Measurements from ENCODE around the gene CPT1A.

The CPT1A gene

GRCh38 chr11:68831124-68831523 lies 10.6 kb downstream of the CPT1A start:
- DNase-seq (ENCODE audit: low spot score), result no peak

DNA sequence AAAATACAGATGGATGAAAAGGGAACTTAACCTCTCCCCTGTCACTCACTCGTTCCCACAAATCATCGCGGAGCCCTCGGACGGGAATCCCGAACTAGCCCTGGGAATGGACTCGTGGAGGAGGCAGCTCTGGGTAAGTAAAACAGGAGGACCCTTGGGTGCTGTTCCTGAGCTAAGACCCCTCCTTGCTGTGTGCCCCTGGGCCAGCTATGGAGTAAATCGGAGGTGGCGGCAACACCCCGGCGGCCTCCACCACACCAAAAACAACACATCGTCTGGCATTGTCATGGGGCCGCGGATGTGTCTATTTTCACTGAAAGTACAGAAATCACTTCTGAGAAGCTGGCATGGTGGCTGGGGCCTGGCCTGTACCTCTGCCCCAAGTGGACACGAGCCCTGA lies 12.1 kb downstream of the CPT1A start:
- no peak for DNase-seq (ENCODE audit: low spot score)

DNA sequence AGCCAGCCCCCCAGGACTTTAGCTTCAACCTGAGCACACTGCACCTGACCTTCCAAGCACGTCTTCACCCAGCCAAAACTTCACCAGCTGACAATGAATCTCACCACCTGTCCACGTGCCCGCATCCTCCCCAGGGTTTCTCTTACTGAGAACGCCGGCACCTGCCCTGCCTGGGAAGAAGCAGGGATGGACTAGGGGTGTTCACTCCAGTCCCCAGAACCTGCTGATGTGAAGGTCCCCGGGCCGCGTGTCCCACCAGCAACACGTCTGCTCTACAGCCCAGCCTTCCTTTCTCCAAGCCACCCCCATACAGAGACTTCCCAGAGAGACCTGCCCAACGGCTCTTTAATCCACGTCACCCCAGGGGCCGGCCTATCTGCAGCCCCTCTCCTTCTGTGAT lies 12.8 kb downstream of the CPT1A start:
- no peak for DNase-seq (ENCODE audit: low spot score)

- DNase-seq (ENCODE audit: low spot score), result no peak
Measured at GRCh38 chr11:68828155-68828931, 13.4 kb downstream of the CPT1A start.

DNA sequence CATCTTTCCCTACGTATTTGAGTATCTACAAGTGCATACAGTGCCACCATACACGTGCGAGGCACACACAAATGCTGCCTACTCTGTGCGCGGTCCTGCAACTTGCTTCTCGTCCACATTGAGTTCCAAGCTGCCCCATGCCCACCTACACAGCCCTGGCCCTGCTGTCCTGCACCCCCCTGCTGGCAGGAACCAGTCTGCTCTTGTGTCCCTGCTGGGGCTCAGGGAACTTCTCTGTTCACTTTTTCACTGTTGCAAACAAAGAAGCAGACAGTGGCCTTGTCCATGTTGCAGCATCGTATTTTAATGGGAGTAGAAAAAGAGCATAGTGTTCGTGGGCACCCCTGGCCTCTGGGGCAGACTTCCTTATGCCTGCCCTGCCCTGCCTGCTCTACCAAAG lies 14.0 kb downstream of the CPT1A start:
- DNase-seq (ENCODE audit: low spot score), result no peak

DNA sequence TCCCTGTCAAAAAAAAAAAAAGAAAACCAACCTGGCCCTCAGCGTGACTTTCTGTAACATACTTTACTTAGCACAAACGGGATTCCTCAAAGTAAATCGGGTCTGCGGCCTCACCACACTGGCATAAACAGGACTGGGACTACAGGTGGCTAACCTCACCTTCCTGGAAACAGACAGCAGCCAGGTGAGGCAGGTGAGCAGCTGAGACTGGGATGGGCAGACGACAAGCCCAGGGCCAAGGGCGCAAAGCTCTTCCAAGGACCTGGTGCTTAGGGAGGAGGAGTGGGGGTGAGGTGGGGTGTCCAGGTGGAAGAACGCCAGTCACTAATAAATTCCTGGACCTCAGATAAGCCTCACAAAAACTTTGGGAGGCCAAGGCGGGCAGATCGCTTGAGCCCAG lies 15.0 kb downstream of the CPT1A start:
- DNase-seq (ENCODE audit: low spot score), result no peak

GRCh38 chr11:68825571-68825970 lies 16.1 kb downstream of the CPT1A start:
- no peak for DNase-seq (ENCODE audit: low spot score)

DNA sequence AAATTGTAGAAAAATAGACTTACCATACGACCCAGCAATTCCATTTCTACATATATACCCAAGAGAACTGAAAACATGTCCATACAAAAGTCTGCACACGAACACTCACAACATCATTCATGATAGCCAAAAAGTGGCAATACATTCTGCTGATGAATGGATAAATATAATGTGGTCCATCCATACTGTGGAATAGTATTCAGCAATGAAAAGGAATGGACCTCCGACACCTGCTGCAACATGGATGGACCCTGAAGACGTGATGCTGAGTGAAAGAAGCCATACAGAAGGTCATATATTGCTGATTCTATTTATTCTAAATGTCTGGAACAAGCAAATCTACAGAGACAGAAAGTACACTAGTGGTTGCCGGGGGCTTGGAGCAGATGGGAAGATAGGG lies 19.2 kb downstream of the CPT1A start:
- no peak for DNase-seq (ENCODE audit: low spot score)

DNA sequence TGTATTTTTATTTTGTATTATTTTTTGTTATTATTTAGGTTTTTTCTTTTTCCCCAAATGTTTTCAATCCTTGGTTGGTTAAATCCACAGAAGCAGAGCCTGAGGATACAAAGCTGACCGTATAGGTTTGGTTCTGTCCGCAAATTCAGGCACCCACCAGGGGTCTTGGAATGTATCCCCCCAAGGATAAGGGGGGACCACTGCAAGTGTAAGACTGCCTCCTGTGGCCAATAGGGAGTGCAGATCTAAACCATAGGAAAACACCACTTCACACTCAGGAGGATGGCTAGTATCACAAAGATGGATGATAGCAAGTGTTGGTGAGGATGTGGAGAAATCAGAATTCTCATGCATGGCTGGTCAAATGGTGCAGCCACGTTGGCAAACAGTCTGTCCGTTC lies 20.0 kb downstream of the CPT1A start:
- no peak for DNase-seq (ENCODE audit: low spot score)

DNA sequence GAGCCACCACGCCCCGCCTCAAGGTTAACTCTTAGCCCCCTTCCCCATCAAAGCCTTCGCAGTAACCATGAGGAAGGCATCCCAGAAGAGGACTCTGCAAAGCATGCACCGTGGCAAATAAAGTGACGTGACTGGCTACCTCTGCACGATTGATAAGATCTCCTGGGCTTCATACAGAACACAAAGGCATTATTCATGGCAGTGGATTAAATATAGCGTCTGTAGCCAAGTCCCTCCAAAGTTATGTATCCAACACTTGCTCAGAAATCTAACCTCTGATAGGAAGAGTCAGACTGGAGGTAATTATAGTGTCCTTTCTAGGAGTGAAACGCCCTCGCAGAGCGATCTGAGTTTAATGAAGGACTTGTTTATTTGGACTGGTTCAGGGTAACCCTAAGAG lies 22.4 kb downstream of the CPT1A start:
- no peak for DNase-seq (ENCODE audit: low spot score)

- DNase-seq (ENCODE audit: low spot score), result no peak
Measured at GRCh38 chr11:68818181-68818580, 23.5 kb downstream of the CPT1A start.

DNA sequence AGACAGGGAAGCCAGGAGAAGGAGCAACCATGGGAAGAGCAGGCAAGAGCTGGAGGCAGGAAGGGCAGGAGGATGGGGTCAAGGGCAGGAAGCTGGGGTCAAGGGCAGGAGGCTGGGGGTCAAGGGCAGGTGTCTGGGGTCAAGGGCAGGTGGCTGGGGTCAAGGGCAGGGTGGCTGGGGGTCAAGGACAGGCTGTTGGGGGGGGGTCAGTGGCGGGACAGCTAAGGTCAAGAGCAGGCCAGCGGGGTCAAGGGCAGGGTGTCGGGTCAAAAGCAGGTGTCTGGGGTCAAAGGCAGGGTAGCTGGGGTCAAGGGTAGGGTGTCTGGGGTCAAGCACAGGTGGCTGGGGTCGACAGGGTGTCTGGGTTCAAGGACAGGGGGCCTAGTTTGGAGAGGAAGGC lies 24.2 kb downstream of the CPT1A start:
- DNase-seq (ENCODE audit: low spot score), result no peak

DNA sequence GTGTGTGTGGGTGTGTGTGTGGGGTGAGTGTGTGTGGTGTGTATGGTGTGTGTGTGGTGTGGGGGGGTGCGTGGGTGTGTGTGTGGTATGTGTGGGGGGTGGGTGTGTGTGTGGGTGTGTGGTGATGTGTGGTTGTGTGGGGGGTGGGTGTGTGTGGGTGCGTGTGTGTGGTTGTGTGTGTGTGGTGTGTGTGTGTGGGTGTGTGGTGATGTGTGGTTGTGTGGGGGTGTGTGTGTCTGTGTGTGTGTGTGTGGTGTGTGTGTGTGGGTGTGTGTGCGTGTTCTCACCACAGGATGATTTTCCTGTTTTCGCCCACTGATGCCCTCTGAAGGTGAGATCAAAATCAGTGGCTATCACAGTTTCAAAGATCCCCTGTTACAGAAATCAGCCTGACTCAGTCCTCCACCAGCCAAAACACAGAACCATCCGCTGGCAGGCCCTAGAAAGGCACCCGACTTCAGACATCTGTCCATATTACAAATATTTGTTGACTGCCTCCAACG lies 24.7 kb downstream of the CPT1A start:
- no peak for DNase-seq (ENCODE audit: low spot score)

DNA sequence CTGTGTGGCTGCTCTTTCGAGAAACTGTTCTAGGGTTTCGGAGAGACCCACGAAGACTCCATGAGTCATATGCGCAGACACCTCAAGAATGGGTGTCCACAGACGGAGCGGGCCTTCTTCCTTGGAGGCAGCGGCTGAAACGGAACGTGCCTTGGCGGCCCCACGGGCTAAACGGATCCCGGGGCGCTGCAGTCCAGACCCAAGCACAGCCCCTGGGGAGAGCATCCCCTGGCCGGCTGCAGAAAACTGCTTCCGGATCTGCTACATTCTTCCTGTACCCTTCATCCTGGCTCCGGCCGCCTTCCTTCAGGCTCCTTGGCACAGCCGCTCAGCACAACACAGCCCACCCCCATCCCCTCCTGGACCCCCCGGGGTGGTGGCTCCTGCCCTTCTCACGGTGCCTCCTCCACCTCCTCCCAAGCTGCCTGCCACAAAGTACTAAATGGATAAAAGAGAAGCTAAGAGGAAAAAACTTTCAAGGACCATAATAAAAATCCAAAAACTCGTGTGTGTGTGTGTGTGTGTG lies 25.4 kb downstream of the CPT1A start:
- DNase-seq (ENCODE audit: low spot score), result no peak

DNA sequence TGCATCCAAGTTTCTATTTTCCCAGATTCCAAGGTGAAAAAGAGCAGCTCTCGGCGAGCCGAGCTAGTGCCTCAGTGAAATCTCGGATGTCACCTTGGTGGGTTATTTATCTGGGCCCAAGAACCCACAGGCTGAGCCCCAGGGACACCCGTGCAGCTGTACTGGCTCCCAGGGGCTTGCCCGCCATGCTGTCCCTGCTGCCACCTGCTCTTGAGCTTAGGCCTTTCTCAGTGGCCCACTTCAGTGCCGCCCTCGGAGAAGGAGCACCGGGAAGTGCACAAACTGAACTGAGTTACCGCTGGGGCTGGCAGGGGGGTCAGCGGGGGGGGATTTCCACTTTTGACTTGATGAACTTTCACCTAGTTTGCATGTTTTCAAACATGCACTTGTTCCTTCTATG lies 27.9 kb downstream of the CPT1A start:
- DNase-seq (ENCODE audit: low spot score), result no peak

DNA sequence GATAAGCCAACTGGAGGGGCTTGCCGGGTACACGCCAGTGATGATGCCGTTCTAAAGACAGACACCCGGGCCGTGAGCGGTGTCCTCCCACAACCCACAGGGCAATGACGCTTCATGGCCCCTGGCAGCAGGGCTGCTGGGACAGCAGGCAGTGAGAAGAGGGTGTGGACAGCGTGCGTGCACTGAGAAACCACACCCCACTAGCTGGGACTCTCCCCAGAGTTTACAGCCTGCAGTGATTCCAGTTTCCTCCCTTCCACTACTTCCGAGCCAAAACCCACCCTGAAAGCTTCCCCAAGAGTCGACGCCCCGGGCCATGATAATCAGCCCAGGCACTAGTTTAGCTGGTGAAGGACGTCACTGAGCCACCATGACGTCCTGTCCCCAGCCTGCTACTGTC lies 29.2 kb downstream of the CPT1A start:
- DNase-seq (ENCODE audit: low spot score), result no peak

GRCh38 chr11:68810164-68810563 lies 31.6 kb downstream of the CPT1A start:
- DNase-seq (ENCODE audit: low spot score), result no peak

DNA sequence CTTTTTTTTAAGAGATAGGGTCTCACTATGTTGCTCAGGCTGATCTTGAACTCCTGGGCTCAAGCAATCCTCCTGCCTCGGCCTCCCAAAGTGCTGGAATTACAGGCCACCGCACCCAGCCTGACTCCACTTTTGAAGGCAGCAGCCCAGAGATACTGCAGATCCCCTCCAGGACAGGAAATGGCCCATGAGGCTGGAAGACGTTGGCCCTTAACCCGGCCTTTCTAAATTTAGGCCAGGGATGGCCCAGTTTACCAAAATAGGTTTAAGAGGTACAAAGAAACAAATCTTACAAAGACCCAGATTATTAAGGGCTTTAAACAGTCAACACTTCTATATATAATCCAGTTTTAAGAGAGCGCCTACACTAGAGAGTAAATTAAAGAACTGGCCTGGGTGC lies 32.2 kb downstream of the CPT1A start:
- DNase-seq (ENCODE audit: low spot score), result no peak

GRCh38 chr11:68808787-68809186 lies 32.9 kb downstream of the CPT1A start:
- DNase-seq (ENCODE audit: low spot score), result no peak

- no peak for DNase-seq (ENCODE audit: low spot score)
Measured at GRCh38 chr11:68806931-68807844, 34.5 kb downstream of the CPT1A start.

DNA sequence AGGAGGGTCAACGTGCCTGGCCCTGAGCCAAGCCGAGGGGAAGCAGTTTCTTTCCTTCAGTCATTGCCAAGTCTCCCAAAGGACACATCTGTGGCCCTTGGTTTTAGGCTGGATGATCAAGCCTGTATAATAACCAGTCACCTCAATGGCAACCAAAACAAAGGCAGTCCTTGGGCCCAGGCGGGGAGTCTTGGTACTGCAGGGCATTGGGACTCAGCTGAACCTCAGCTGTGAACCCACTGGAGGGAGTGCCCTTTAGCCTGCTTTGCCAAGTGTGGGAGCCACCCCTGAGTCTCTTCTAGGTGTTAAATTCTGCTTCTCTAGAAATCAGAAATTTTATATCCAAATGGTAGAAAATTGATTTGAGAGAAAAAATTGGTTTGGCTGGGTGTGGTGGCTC lies 36.9 kb downstream of the CPT1A start:
- DNase-seq (ENCODE audit: low spot score), result no peak

DNA sequence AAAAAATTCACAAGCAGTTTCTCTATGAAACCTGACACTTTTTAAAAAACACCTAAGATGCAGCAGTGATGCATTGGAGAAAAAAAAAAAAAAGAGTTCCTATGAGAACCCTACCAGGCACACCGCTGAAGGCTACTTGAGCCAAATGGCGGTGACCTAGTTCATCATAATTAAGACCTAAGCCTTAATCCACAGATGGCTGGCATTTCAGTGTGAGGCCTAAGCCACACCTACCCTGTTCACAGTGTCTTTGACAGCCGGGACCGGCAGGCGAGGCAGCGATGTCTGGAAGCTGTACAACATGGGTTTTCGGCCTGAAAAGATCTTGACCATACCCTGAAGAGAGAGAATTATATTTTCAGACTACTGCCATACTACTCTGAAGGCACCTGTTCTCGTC lies 38.0 kb downstream of the CPT1A start:
- peak; percentile 55 for DNase-seq (ENCODE audit: low spot score)

DNA sequence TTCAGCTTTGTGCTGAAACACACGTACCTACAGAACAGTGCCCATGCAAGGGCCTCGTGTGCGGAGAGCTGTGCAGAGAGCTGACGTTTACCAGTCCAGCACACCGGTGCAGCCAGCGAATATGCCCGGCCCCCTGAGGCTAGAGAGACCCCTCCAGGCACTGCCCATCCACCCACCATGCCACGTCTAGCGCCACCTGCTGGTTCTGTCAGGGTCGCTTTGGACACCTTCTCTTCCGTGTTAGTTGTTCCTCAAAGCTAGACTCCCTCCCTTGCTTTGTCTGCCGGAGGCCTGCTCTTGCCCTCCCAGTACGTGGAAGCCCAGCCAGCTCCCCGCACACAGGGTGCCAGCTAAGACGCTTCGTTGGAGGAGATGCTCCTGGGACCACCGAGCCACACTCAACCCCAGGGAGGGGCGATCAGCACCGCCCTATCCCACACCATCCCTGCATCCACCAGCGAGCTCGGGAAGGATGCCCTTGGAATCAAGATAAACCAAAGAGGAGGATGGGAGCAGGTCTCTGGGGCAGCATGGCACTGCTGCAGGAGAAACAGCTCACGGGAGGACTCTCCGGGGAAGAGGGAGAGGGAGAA lies 43.4 kb downstream of the CPT1A start:
- DNase-seq (ENCODE audit: low spot score), result peak; percentile 66
